Measurements from ENCODE around the gene PC. TPM values are rescaled to one million over a fixed set of nuclear protein-coding genes. Genes with fewer than 3 reads are reported as not detected.

The PC gene
- polyA plus RNA-seq, 4 donors: 39.7 to 61.7 (median 48.6) TPM

DNA sequence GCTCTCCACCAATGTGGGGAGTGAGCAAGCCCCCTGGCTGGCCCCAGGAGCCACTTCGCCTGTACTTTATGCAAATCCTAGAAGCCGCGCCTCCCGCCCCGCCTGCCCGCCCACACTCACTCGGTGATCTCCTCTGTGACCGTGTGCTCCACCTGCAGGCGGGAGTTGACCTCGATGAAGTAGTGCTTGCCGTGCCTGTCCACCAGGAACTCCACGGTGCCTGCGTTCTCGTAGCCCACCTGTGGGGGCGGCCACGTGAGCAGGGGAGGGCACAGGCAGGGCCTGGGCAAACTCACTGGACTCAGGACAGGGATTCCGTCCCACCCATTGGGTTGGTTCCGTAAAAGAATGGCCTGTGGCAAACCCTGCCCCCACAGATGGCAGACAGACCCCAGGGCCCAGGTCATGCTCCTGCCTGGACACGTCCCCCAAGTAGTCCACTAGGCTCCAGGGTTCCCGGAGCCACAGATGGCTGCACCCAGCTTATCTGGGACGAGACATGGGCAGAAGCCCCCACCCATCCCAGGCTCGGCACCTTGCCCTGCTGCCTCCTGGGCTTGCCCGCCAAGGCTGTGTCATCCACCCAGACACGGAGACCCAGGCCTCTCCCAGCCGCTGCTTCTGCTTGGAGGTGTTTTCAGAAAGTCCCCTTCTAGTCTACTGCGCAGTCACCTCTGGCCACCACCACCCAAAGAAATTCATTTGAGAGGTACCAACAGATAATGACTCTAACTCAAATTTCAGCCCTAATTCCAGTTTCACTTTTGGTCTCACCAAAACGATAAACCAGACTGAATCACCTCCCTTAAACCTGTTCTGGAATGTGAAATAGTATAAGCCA lies 89.2 kb downstream of the PC start:
- DNase-seq (ENCODE audit: low read depth in 4 of 4, low spot score in 3 of 4): no peak

DNA sequence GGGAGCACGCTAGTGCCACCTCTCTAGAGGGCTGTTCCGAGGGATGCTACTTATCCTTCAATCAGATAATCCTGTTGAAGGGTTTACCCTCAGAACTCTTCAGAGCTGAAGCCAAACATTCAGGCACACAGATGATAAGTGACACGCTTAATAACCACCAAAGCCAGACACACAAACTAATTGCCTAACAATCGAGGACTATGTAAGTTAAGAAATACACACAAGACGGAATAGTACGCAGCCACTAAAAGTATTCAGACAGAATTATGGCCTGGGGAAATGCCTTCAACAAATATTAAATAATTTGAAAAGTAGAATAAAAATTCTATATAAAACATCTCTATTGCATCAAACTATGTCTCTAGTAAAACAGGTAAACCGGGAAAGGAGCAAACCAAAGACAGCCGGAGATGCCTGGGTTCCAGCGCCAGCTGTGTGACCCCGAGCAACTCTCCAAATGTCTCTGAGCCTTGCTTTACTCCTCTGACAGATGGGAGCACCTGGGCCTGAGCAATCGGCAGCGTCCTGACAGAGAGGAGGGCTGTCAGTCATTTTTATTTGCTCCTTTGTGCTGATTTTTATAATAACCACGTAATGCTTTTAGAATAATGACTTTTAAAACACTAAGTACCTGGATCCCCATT lies 90.0 kb downstream of the PC start:
- DNase-seq (ENCODE audit: low read depth in 4 of 4, low spot score in 3 of 4): no peak

- DNase-seq (ENCODE audit: low read depth in 4 of 4, low spot score in 3 of 4): no peak
These were observed 90.7 kb downstream of the PC start for GRCh38 chr11:66867425-66868040.

GRCh38 chr11:66866511-66866986 lies 91.6 kb downstream of the PC start:
- no peak for DNase-seq (ENCODE audit: low read depth in 4 of 4, low spot score in 3 of 4)

DNA sequence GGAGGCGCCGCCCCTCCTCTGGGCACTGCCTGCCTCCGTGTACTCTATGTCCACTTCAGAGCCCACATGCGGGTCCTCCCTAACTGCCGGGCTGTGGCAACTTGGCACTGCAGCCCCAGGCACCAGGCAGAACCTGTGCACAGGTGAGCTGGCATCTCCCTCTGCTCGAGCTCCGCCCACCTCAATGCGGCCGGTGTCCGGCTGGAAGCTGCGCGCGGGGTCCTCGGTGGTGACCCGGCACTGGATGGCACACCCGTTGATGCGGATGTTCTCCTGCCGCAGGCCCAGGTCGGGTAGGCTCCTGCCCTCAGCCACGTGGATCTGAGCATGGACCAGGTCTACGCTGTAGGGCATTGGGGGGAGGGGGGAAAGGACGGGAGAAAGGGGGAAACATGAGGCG lies 92.2 kb downstream of the PC start:
- no peak for DNase-seq (ENCODE audit: low read depth in 4 of 4, low spot score in 3 of 4)

- no peak for DNase-seq (ENCODE audit: low read depth in 4 of 4, low spot score in 3 of 4)
These were observed 93.1 kb downstream of the PC start for GRCh38 chr11:66864924-66865697.

DNA sequence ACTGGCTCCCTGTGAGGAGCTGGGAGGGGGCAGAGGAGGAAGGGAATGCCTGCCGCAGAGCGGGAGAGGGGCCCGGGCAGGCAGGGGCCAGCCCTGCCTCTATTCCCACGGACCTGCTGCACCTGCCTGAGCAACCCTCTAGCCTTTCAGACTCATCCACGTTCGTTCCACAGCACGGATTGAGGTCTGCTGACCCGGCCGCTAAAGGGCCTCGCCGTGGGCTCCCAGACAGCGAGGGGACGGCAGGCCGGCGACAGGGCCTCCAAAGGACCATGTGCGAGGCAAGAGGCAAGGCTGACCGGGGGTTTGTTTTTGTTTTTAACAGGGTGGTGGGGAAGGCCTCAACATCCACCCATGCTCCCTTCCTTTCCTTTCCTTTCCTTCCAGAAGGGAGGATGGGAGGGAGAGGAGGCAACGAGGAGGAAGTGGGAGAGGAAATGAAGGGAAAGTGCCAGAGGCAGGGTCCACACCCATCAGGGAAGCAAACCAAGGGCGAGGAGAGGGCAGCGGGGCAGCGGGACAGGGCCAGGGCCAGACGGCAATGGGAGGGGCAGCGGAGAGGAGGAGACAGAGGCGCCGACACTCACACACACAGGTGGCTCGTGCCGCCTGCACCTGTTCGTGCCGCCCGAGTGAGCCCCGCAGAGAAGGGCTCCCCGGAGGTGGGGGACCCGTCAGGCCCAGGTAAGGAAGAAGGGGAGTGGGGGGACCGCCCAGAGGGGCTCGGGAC lies 93.8 kb downstream of the PC start:
- no peak for DNase-seq (ENCODE audit: low read depth in 4 of 4, low spot score in 3 of 4)

DNA sequence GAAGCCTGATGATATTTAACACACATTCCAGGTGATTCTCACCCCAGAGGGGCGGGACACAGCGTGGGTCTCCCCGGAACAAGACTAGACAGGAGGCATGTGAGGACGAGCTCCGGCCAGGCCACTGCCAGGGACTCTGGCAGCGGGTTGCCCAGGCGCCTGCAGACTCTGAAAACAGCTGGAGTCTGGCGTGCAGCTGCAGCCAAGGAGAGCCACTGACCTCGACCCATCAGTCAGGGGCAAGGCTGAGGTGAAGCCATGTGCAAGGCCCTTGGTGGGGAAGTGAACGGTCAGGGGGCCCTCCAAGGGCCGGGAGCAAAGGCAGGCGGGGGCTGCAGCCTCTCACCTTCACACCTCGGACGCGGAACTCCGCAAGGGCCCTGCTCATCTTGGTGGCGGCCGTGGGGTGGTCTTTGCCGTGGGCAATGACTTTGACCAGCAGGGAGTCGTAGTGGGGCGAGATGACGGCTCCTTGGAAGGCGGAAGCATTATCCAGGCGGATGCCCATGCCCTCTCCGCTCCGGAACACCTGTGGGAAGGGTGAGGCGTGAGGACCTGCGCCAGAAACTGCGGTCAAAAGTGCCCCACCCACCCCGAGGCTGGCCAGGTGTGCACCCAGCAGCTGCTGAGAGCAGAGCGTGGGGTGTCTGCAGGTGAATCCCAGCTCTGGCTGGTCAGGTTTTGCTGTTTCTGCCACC lies 94.6 kb downstream of the PC start:
- DNase-seq (ENCODE audit: low read depth in 4 of 4, low spot score in 3 of 4): no peak

- DNase-seq (ENCODE audit: low read depth in 4 of 4, low spot score in 3 of 4): no peak
These were observed 95.6 kb downstream of the PC start for GRCh38 chr11:66862559-66863037.

- DNase-seq (ENCODE audit: low read depth in 4 of 4, low spot score in 3 of 4): no peak
These were observed 96.2 kb downstream of the PC start for GRCh38 chr11:66861774-66862558.

- no peak for DNase-seq (ENCODE audit: low read depth in 4 of 4, low spot score in 3 of 4)
These were observed 97.0 kb downstream of the PC start for GRCh38 chr11:66861038-66861773.

DNA sequence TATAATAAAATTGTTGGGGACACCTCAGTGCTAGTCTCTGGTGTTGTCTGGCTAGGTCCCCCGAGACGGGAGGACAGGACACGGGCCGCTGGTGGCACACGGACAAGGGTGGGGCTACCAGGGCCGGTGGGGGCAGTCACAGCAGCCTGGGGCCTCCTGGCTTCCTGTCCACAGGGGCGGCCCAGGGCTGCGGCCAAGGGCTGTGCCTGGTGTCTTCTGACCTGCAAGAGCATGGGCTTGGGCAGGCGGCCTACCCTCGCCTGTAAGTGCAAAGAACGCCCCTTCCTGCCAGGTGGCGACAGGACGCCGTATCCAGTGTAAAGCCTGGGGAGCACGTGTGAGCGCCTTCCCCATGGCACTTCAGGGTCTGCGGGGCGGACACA lies 97.7 kb downstream of the PC start:
- no peak for DNase-seq (ENCODE audit: low read depth in 4 of 4, low spot score in 3 of 4)

DNA sequence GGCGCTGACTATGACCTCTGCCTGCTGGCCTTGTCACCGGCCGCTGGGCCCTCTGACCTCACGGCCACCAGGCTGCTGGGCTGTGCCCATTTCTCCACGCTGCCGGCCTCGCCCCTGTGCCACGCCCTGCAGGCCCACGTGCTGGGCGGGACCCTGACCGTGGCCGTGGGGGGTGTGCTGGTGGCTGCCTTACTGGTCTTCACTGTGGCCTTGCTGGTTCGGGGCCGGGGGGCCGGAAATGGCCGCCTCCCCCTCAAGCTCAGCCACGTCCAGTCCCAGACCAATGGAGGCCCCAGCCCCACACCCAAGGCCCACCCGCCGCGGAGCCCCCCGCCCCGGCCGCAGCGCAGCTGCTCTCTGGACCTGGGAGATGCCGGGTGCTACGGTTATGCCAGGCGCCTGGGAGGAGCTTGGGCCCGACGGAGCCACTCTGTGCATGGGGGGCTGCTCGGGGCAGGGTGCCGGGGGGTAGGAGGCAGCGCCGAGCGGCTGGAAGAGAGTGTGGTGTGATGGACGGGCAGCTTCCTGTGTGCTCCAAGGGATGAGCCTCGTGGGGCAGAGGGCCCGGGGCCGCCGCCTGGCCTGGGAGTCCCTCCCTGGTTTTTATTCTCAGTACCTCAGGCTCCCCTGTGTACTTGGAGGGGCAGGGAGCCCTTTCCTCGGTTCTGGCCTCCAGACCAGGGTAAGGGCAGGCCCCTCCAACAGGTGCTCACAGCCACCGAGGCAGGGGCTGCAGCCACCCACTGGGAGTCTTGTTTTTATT lies 98.3 kb downstream of the PC start:
- no peak for DNase-seq (ENCODE audit: low read depth in 4 of 4, low spot score in 3 of 4)

- no peak for DNase-seq (ENCODE audit: low read depth in 4 of 4, low spot score in 3 of 4)
These were observed 99.1 kb downstream of the PC start for GRCh38 chr11:66858939-66859685.

DNA sequence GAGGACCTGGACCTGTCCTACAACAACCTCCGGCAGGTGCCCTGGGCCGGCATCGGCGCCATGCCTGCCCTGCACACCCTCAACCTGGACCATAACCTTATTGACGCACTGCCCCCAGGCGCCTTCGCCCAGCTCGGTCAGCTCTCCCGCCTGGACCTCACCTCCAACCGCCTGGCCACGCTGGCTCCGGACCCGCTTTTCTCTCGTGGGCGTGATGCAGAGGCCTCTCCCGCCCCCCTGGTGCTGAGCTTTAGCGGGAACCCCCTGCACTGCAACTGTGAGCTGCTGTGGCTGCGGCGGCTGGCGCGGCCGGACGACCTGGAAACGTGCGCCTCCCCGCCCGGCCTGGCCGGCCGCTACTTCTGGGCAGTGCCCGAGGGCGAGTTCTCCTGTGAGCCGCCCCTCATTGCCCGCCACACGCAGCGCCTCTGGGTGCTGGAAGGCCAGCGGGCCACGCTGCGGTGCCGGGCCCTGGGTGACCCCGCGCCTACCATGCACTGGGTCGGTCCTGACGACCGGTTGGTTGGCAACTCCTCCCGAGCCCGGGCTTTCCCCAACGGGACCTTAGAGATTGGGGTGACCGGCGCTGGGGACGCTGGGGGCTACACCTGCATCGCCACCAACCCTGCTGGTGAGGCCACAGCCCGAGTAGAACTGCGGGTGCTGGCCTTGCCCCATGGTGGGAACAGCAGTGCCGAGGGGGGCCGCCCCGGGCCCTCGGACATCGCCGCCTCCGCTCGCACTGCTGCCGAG lies 99.8 kb downstream of the PC start:
- no peak for DNase-seq (ENCODE audit: low read depth in 4 of 4, low spot score in 3 of 4)

DNA sequence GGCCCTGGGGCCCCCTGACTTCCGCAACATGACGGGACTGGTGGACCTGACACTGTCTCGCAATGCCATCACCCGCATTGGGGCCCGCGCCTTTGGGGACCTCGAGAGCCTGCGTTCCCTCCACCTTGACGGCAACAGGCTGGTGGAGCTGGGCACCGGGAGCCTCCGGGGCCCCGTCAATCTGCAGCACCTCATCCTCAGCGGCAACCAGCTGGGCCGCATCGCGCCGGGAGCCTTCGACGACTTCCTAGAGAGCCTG lies 100.3 kb downstream of the PC start:
- no peak for DNase-seq (ENCODE audit: low read depth in 4 of 4, low spot score in 3 of 4)

Data from right renal pelvis (tissue), 4 donors.